ENCODE data around the gene GPRC5C. TPM values are rescaled to one million over a fixed set of nuclear protein-coding genes. Genes with fewer than 3 reads are reported as not detected.

Gene GPRC5C
- total and polyA plus RNA-seq, 2 donors (not counting 3 experiments of a cell fraction or from before 2014, with no cell fraction given), result not detected

DNA sequence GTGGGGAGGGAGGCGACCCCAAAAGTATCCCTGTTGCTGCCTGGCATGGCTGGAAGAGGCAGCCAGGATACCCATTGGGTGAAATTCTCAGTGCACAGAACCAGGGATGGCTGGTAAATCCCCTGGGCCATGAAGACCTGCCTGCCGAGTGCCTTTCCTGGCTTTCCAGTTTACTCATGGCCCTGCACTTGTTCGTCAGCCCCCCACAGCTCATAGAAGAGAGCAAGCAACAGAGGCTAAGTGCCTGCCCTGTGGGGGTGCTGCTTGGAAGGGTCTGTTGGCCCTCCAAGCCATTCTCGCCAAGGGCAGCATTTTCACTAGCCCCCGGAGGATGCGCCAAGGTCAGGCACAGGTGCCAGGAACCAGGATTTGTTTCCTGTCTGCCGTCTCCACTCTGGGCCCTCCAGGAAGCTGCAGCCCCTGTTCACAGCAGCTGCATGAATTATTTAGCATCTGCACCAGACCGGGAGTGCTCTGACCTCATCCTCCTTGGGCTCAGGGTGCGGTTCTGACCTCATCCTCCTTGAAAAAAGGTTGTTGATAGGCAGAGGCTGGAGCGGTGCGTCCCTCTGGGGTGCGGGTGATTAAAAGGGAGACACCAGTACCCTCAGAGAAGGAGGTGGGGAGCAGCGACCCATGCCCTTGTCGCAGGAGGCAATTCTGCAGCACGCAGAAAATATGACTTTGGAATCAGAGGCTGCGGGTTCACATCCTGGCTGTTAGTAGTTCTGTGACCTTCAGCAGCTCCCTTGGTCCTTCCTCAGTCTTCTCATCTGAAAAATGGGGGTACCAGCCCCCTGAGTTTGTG, 20.3 kb downstream of the GPRC5C start:
- no TSS peak for BruUV-seq (replicated peaks)
- Histone ChIP-seq H3K27me3 (ENCODE audit: control insufficient read depth in 2 of 2, insufficient read depth in 2 of 2, low read length in 2 of 2) (no peaks in the 10 kb centered on the region), H3K9me3 (replicated peaks; ENCODE audit: control insufficient read depth, insufficient read depth, low read length) (no peaks in the 10 kb centered on the region), H3K79me2 (ENCODE audit: control insufficient read depth, insufficient read depth, low read length) (no peaks in the 10 kb centered on the region), H3K4me3 (replicated peaks in 1 of 3; ENCODE audit: insufficient read depth in 1 of 3, low read depth in 1 of 3, low read length in 3 of 3) (no peak overlapping the region), H3K9ac (replicated peaks; ENCODE audit: extremely low read depth, insufficient read depth, low read length) (no peak overlapping the region), H3K27ac (ENCODE audit: insufficient read depth, low read depth, low read length) (no peak overlapping the region), H2AFZ (ENCODE audit: low read depth, low read length) (no peak overlapping the region), H3K4me1 (ENCODE audit: control insufficient read depth, extremely low read depth, insufficient read depth, low read length) (peaks cover 3% of the 10 kb centered on the region), H4K20me1 (replicated peaks; ENCODE audit: control insufficient read depth, extremely low read depth, insufficient read depth, low read length) (no peaks in the 10 kb centered on the region), H3K9me1 (replicated peaks; ENCODE audit: control insufficient read depth, extremely low read depth, insufficient read depth, low read length) (no peaks in the 10 kb centered on the region), H3K36me3 (ENCODE audit: control insufficient read depth in 2 of 2, extremely low read depth in 1 of 2, insufficient read depth in 2 of 2, low read length in 2 of 2) (no peaks in the 10 kb centered on the region), H3K4me2 (ENCODE audit: insufficient read depth, low read length) (no peak overlapping the region)
- no peak for FAIRE-seq
- DNase-seq (ENCODE audit: low read depth, low spot score), result no peak
- POLR2A ChIA-PET, result no interaction called here
- TF ChIP-seq MYC (IDR thresholded peaks at IDR 0.05; ENCODE audit: low read depth, low read length), result no peak
- no peak for TF ChIP-seq EZH2 (IDR thresholded peaks at IDR 0.05; ENCODE audit: borderline replicate concordance, low read depth, low read length, severe bottlenecking)
- no peak for TF ChIP-seq POLR2A (IDR thresholded peaks at IDR 0.05; ENCODE audit: low read depth, low read length)
- TF ChIP-seq JUN (IDR thresholded peaks at IDR 0.05; ENCODE audit: borderline replicate concordance, insufficient read depth, insufficient read length, low read depth), result no peak
- TF ChIP-seq, protein P1, sequence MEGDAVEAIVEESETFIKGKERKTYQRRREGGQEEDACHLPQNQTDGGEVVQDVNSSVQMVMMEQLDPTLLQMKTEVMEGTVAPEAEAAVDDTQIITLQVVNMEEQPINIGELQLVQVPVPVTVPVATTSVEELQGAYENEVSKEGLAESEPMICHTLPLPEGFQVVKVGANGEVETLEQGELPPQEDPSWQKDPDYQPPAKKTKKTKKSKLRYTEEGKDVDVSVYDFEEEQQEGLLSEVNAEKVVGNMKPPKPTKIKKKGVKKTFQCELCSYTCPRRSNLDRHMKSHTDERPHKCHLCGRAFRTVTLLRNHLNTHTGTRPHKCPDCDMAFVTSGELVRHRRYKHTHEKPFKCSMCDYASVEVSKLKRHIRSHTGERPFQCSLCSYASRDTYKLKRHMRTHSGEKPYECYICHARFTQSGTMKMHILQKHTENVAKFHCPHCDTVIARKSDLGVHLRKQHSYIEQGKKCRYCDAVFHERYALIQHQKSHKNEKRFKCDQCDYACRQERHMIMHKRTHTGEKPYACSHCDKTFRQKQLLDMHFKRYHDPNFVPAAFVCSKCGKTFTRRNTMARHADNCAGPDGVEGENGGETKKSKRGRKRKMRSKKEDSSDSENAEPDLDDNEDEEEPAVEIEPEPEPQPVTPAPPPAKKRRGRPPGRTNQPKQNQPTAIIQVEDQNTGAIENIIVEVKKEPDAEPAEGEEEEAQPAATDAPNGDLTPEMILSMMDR (IDR thresholded peaks at IDR 0.05; ENCODE audit: extremely low read depth in 1 of 2, insufficient read depth in 1 of 2, low read depth in 1 of 2, low read length in 2 of 2), result no peak
- no peak for TF ChIP-seq FOS (IDR thresholded peaks at IDR 0.05; ENCODE audit: borderline replicate concordance, insufficient read depth, low read length)
- TF ChIP-seq POLR2AphosphoS5 (IDR thresholded peaks at IDR 0.05; ENCODE audit: insufficient read depth, low read depth, low read length), result no peak
- no peak for TF ChIP-seq GATA2 (IDR thresholded peaks at IDR 0.05; ENCODE audit: insufficient read depth, insufficient read length, low read depth, low read length)
- TF ChIP-seq, protein P2, sequence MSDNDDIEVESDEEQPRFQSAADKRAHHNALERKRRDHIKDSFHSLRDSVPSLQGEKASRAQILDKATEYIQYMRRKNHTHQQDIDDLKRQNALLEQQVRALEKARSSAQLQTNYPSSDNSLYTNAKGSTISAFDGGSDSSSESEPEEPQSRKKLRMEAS (IDR thresholded peaks at IDR 0.05; ENCODE audit: insufficient read depth, insufficient read length), result no peak
- CTCF ChIA-PET, result interaction anchor here (0.6 to 3.9 kb wide), 3 partner anchors 36 to 85 kb away, joined by 3 to 42 read pairs (median 5); partner anchors contain the start of gene GPR142
- dilution Hi-C loops (cut with MboI; ENCODE audit: extremely low pct_ligation_motif_present, low sequenced_read_pairs) (no loop called here), intact Hi-C loops (cut with micrococcal nuclease) (no loop called here)
